Glutamatergic neuron (in vitro differentiated cells): Measurements from ENCODE around the gene EDNRA. TPM values are rescaled to one million over a fixed set of nuclear protein-coding genes. Genes with fewer than 3 reads are reported as not detected.

ENCODE experiments used
- DNase-seq: peaks from one replicate; pipeline ENCODE4 v3.0.0; 2022
- H3K27ac Mint-ChIP-seq: one replicate; pipeline ENCODE4 v1.8.0; 2020; ENCODE audit warnings: mild to moderate bottlenecking, mixed read lengths, inconsistent platforms; ENCODE audit not compliant: unreplicated experiment
- H3K27me3 Mint-ChIP-seq: one replicate; pipeline ENCODE4 v1.8.0; 2020; ENCODE audit warnings: mild to moderate bottlenecking, moderate library complexity, mixed read lengths, inconsistent platforms; ENCODE audit not compliant: unreplicated experiment
- H3K36me3 Mint-ChIP-seq: one replicate; pipeline ENCODE4 v1.8.0; 2020; ENCODE audit warnings: mild to moderate bottlenecking, mixed read lengths, inconsistent platforms; ENCODE audit not compliant: unreplicated experiment
- H3K4me1 Mint-ChIP-seq: one replicate; pipeline ENCODE4 v1.8.0; 2020; ENCODE audit warnings: mild to moderate bottlenecking, low read depth, mixed read lengths, inconsistent platforms; ENCODE audit not compliant: unreplicated experiment
- H3K4me3 Mint-ChIP-seq: one replicate; pipeline ENCODE4 v1.8.0; 2020; ENCODE audit warnings: mild to moderate bottlenecking, mixed read lengths, inconsistent platforms; ENCODE audit not compliant: unreplicated experiment
- H3K9me3 Mint-ChIP-seq: one replicate; pipeline ENCODE4 v1.8.0; 2020; ENCODE audit warnings: mild to moderate bottlenecking, moderate library complexity, mixed read lengths, inconsistent platforms; ENCODE audit not compliant: unreplicated experiment
- total RNA-seq: library from RNA; stranded (reverse); fragmentation: NEBNext Ultra II Directional; extraction: Animal tissue kit (Norgen Biotek cat#: 25700); gene quantifications from one replicate; pipeline ENCODE4 v1.2.1, GENCODE V29; 2021; ENCODE audit not compliant: unreplicated experiment
- TF ChIP-seq, protein P1 (sequence below): fragments of 200-600 bp; sonication (generic); IDR thresholded peaks from one replicate; pipeline ENCODE4 v1.5.0; 2021; ENCODE audit not compliant: partially characterized antibody, unreplicated experiment

The EDNRA gene
- total RNA-seq, 1 donor from 2014 or later = not detected

DNA sequence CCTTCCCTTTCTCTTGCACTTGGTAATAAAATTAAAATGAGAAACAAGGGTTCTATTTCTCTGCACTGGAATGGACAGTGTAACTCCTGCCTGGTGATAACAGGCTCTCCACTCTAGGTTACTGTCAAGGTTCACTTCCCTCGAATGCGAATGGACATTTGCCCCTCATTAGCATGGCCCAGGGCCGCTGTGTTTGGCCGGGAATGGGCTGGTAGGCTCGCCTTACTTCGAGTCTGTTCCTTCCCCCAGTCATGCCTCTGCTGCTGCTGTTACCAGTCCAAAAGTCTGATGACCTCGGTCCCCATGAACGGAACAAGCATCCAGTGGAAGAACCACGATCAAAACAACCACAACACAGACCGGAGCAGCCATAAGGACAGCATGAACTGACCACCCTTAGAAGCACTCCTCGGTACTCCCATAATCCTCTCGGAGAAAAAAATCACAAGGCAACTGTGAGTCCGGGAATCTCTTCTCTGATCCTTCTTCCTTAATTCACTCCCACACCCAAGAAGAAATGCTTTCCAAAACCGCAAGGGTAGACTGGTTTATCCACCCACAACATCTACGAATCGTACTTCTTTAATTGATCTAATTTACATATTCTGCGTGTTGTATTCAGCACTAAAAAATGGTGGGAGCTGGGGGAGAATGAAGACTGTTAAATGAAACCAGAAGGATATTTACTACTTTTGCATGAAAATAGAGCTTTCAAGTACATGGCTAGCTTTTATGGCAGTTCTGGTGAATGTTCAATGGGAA lies 61.5 kb downstream of the EDNRA start:
- Mint-ChIP-seq H3K36me3 (no peaks in the 10 kb centered on the region), H3K4me3 (no peak overlapping the region), H3K27me3 (no peaks in the 10 kb centered on the region), H3K9me3 (no peaks in the 10 kb centered on the region), H3K27ac (no peak overlapping the region), H3K4me1 (no peaks in the 10 kb centered on the region)
- no peak for DNase-seq
- TF ChIP-seq, protein P1, sequence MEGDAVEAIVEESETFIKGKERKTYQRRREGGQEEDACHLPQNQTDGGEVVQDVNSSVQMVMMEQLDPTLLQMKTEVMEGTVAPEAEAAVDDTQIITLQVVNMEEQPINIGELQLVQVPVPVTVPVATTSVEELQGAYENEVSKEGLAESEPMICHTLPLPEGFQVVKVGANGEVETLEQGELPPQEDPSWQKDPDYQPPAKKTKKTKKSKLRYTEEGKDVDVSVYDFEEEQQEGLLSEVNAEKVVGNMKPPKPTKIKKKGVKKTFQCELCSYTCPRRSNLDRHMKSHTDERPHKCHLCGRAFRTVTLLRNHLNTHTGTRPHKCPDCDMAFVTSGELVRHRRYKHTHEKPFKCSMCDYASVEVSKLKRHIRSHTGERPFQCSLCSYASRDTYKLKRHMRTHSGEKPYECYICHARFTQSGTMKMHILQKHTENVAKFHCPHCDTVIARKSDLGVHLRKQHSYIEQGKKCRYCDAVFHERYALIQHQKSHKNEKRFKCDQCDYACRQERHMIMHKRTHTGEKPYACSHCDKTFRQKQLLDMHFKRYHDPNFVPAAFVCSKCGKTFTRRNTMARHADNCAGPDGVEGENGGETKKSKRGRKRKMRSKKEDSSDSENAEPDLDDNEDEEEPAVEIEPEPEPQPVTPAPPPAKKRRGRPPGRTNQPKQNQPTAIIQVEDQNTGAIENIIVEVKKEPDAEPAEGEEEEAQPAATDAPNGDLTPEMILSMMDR = no peak

DNA sequence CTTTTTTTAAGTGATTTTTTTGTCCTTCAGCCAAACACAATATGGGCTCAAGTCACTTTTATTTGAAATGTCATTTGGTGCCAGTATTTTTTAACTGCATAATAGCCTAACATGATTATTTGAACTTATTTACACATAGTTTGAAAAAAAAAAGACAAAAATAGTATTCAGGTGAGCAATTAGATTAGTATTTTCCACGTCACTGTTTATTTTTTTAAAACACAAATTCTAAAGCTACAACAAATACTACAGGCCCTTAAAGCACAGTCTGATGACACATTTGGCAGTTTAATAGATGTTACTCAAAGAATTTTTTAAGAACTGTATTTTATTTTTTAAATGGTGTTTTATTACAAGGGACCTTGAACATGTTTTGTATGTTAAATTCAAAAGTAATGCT lies 62.1 kb downstream of the EDNRA start:
- Mint-ChIP-seq H3K27ac (no peak overlapping the region), H3K9me3 (no peaks in the 10 kb centered on the region), H3K27me3 (no peaks in the 10 kb centered on the region), H3K36me3 (no peaks in the 10 kb centered on the region), H3K4me1 (no peaks in the 10 kb centered on the region), H3K4me3 (no peak overlapping the region)
- no peak for DNase-seq
- TF ChIP-seq, protein P1 = no peak

DNA sequence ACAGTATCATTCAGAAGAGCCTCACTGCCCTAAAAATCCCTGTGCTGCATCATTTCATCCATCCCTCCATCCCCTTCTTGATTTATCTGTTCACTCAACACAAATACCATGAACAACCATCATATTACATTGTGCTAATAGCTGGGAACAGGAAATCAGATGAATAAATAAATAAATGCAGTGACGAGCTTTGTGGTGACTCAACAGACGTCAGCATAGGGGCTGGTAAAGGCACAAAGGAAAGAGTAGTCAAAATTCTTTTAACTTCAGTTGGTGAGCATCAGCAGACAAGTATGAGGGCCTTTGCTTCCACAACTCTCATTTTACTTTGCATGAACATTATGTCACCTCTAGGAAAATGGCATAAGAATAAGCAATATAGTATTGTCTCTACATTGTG lies 65.5 kb downstream of the EDNRA start:
- H3K9me3 Mint-ChIP-seq = no peaks in the 10 kb centered on the region

DNA sequence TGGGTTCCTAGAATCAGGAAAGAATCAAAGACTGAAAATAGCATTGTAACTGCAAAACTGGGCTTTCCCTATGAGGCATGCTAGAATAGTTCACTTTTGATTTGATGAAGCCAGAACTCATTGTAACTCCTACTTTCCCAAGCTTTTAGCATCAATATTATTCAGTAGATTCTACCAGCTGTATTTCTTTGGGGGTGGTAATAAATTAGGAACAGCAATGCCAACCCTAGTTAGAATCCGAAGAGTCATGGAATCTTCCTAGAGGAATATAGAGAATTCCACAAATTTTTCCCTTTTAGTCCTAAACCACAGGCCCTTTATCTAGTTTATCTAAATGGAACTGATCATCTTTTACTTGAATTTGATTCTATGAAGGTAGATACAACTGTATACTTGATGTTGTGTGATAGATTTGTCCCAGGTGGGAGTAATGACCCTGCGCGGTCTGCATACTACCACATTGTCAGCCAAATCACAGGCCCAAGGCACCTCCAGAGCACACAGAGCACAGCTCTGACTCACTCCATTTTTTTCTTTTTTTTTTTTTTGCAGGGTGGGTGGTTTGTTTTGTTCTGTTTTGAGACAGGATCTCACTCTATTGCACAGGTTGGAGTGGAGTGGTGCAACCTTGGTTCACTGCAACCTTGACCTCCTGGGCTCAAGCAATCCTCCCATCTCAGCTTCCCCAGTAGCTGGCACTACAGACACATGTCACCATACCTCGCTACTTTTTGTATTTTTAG lies 66.6 kb downstream of the EDNRA start:
- H3K27me3 Mint-ChIP-seq = no peaks in the 10 kb centered on the region
- no peak overlapping the region for H3K4me3 Mint-ChIP-seq
- H3K4me1 Mint-ChIP-seq = no peaks in the 10 kb centered on the region
- no peak overlapping the region for H3K27ac Mint-ChIP-seq
- no peak for DNase-seq
- peaks cover 9% of the 10 kb centered on the region for H3K36me3 Mint-ChIP-seq
- H3K9me3 Mint-ChIP-seq = peaks cover 3% of the 10 kb centered on the region
- TF ChIP-seq, protein P1 = no peak

More for the DNA sequence above, 65.5 kb downstream of the EDNRA start:
- TF ChIP-seq, protein P1 = no peak
- Mint-ChIP-seq H3K27ac (no peak overlapping the region), H3K4me1 (no peaks in the 10 kb centered on the region), H3K27me3 (no peaks in the 10 kb centered on the region), H3K36me3 (no peaks in the 10 kb centered on the region), H3K4me3 (no peak overlapping the region)
- DNase-seq = no peak

DNA sequence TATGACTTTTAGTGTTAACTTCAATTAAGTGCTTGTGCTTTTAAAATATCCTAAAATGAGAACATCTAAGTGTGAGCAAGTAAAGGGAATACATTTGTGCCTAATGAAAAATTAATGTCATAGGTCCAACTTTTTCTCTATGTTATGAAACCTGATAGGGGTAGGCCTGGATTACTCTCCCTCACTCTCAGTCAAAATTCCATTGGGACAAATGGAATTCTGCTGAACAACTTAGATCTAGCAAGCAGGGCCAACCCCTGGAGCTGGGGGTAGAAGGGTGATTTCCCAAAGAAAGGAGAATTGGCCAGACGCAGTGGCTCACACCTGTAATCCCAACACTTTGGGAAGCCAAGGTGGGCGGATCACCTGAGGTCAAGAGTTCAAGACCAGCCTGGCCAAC lies 67.4 kb downstream of the EDNRA start:
- no peak overlapping the region for H3K27ac Mint-ChIP-seq
- peaks cover 3% of the 10 kb centered on the region for H3K9me3 Mint-ChIP-seq
- no peak overlapping the region for H3K4me3 Mint-ChIP-seq
- no peaks in the 10 kb centered on the region for H3K4me1 Mint-ChIP-seq
- DNase-seq = no peak
- no peaks in the 10 kb centered on the region for H3K27me3 Mint-ChIP-seq
- peaks cover 9% of the 10 kb centered on the region for H3K36me3 Mint-ChIP-seq
- TF ChIP-seq, protein P1 = no peak
